HG03066 (cell line): ENCODE results near the gene C1QTNF6.
"Not testable (repeated sequence)": the region's sequence is repeated elsewhere in the genome, so short reads cannot be mapped to it uniquely, and the experiment has no call there.

Source experiments
- ATAC-seq: cut with Tn5 transposase; IDR thresholded peaks from one replicate; pipeline ENCODE4 v1.9.1; 2021; ENCODE audit warnings: low read depth; ENCODE audit not compliant: unreplicated experiment

Gene C1QTNF6

DNA sequence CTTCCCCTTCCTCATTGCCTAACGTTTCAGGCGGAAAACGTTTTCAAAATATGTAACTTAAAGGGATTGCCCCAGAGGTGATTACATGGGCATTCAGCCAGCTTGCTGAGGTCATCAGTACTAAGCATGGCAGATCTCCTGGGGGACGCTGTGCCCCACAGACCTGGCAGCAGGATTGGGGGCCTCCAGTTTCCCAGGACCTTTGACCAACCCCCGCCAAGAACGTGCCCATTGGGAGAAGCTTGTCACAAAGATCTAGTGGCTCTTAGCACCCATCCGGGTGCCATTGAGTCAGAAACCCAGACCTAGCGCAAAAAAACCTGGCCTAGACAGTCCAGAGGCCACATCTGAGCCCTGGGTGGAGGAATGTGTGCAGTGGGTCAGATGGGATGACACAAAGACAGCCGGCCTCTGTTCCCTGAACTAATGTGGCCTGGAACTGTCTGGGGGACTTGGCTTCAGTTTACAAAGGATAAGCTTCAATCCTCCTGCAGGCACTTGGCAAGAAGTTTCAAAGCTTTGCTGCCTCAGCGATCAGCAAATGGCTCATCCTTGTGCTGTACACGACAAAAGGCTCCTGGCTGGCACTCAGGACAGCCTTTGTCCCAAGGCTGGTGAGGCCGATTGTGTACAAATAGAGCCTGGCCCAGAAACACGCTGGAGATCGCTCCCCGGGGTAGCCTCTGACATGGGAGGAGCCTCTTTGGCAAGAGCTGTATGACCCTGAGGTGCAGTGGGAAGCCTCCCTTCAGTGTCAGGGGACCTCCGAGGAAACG is 9.5 kb downstream of the C1QTNF6 start:
- no peak for ATAC-seq

DNA sequence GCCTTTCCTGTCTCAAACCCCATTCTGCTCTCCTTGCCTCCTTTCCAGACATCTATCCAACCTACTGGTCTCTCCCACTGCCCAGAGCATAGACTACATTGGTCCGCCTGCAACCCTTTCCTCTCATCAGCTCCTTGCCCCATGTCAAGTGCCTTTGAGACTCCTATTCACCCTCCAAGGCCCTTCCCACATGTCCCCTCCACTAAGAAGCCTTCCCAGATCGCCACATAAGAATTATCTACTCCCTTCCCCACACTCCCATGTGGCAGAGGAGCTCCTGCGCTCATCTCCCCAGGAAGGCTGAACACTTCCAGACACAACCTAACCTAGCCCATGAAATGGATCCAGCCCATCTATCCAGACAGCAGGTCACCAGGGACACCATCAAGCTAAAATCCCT is 10.3 kb downstream of the C1QTNF6 start:
- ATAC-seq: no peak

DNA sequence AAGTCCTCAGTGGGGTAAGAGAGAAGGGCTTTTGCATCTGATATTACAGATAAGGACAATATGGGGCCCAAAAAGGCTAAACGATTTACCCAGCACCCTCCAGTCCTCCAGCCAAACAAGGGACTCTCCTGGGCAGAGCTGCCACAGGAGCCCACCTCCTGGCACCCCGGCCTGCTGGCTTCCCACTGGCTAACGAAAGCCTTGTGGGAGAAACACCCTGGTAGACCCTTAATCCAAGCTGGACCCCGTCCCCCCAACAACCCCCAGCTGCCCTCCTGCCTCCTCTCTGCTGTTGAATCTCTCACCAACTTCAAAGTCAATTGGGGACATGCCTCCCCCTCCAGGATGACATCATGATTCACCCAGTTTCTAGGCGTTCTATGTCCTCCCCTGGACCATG is 10.8 kb downstream of the C1QTNF6 start:
- ATAC-seq: no peak

DNA sequence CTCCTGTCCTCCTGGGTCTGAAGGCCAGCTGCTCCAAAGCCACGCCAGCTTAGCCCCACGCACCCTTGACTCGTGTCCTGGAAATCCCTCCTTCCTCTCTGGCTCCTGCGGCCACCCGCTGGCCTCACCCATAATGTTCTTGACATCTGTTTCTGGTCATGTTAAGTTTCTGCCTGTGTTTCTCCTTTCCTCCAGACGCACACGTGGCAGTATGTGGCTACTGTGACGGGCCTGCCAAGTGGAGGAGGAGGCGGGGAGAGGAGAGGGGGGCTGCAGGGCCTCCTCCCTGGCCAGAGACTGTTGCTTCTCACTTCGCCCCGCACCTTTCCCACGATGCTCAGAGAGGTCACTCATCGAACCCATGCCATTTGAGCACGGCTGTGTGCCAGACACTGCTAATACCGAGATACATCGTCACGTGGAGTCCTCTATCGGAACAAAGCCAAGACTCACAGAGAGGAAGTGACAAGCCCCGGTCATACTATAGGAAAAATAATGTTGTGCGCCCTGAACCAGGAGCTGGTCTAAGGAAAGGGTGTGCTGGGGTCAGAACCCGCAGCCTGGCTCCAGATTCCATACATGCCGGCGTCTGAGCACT is 11.5 kb downstream of the C1QTNF6 start:
- no peak for ATAC-seq

DNA sequence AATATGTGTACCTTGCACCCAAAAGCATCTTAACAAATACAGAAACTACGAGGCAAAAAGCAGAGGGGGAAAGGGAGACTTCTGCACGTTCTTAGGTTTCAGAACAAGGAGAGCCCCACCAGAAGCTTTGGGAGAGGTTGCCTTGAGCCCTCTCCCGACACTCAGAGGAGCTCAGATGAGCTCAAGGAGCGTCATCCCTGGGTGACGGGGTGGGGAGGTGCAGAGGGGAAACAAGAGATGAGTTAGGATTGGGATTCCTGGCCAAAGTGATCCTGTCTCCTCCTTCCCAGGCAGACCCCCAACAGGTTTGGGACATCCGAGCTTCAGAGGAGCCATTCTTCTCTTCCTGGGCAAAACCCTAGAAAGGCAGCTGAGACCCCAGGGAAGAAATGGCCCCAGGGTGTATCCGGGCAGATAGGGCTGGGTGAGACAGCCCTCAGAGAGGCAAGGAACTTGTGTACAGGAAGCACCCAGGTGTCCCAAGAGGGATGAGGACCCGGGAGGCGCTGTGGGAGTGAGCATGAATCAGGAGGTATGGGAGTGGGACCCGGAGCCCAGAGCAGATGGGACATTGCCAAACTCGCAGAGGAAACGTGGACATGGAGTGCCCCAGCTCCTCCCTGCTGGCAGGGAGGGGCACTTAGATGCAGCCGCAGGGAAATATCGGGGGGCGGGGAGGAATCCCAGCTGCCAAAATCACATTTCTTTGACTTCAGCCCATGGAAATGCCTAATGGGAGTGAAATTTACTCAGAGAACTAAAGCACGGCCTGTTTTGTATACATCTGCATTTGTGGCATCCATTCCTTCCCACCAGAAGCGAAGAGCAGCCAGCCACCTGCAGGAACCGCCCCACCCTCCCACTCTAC is 12.4 kb downstream of the C1QTNF6 start:
- ATAC-seq: no peak

- no peak for ATAC-seq
Measured at GRCh38 chr22:37174964-37175363, 13.1 kb downstream of the C1QTNF6 start.

- ATAC-seq: no peak
Measured at GRCh38 chr22:37173709-37174108, 14.3 kb downstream of the C1QTNF6 start.

DNA sequence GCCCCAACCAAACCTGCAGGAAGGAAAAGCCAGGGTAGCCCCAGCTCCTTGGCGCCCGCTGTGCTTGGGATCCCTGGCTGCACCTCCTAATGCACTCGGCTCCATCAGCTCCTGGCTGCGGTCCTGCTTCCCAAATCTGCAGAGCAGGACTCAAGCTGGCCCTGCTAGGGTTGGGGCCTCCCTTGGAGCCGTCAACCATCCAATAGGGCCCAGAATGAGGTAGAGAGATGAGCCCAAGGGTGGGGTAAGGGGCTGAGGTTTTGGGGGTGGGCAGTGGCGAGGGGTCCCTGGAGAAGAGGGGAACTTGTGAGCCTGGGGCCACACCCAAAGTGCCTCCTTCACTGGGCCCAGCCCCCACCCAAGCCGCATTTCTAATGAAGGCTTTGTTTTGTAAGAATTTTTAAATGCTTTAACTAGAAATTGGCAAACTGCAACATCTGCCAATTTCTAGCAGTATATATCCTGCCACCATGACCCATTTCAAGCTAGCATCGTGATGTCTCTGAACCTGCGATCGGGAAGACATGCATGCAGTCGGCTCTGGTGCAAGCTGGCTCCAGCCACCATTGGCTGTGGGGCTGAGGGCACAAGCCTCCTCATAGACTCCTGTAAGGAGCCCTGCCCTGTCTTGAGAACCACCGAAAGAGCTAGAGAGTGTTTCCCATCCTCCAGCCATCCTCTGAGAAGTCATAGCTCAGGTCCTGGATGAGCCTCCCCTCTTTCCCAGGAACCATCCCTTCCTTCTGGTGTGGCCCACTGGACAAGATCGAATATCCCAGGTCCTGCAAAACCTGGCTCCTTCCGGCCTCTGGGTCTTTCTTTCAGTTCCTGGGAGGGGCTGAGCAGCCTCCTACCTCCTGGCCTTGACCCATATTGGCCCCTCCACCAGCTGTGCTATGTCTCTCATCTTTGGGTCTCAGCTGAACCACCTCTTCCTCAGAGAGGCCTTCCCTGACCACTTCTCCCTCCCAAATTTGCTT is 15.5 kb downstream of the C1QTNF6 start:
- ATAC-seq: no peak

DNA sequence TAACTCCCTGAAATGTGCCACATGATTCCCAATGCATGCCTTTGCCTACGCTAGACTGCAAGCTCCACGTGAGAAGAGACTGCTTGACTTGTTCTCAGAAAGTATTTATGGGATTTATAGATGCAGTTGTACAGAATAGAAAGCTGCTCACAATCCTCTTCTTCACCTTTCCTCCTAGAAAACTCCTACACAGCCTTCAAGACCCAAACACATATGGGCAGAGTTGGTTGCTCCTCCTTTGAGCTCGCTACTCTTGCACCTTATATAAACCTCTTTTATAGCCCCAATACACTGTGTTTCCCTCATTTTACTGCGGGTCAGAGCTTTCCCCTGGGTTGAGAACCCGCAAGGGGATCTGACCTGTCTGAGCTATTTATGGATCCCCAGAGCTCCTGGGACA is 16.4 kb downstream of the C1QTNF6 start:
- ATAC-seq: no peak

- ATAC-seq: not testable (repeated sequence)
Measured at GRCh38 chr22:37170689-37171405, 17.2 kb downstream of the C1QTNF6 start.

DNA sequence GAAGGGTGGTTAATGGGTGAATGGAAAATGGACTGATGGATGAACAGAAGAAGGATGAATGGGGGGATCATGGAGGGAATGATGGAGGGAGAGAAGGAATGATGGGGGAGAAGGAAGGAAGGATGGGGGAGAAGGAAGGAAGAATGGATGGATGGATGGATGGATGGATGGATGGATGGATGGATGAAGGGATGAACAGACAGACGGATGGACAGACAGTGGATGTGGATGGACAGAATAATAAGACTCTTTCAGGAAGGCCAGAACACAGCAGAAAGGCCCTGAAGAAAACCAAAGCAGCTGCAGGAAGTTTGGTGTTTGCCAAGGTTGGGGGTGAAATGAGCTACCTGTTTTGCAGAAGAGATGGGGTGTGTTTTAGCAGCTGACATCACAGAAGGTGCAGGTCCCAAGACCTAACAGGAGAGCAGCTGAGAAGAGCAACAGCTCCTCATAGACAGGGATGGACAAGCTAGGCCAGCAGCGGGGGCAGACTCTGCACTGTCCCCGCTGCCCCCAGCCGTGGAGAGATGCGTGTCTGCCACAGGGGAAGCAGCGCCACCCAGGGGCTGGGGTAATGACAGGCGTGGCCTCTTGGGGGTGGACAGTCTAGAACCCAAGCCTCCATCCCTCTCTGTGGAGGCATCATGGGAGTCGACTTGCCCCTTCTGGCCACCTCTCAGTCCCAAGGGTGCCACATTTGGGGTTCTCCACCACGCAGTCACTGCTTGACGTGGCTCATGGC is 17.9 kb downstream of the C1QTNF6 start:
- no peak for ATAC-seq

DNA sequence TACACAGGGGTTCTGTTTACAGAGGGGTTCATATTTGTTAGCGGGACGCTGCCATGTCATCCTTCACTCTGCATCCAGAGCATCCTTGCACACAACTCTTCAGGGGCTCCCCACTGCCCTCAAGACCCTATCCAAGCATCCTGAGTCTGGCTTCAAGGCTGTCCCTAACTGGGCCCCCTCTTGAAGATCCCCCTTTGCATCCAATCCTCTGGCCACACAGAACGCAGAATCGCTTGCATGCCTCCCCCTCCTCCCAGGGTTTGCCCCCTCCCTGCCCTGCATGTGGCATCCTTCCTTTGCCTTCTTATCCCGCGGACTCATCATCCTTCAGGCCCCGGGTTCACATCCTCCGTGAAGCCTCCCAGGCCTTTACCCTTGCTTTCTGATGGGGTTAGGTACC is 18.6 kb downstream of the C1QTNF6 start:
- ATAC-seq: no peak

DNA sequence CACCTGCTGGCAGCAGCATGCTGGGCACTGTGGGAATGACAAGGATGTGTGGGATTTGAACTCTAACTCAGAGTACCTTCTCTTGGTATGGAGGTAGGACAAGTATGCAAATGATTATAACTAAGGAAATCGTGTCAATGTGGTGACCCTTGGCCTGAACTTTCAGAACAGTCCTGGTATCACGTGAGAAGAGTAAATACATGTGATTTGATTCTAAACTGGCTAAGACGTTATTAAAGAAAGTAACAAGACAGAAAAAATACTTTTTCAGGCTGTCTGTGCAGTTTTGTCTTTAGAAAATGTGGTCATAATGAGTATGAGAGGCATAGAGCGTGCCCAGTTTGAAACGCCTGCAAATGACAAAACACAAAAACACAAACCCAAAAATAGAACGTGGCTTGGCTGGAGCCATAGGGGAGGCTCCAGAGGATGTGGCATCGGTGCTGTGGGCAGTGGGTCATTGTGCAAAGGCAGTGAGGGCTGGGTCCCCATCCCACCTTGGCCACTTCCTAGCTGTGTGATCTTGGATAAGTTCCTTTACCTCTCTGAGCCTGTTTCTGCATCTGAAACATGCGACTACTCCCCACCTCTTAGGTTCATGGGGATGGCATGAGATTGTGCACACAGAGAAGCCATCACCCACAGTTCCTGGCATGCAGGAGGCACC is 19.9 kb downstream of the C1QTNF6 start:
- ATAC-seq: no peak

DNA sequence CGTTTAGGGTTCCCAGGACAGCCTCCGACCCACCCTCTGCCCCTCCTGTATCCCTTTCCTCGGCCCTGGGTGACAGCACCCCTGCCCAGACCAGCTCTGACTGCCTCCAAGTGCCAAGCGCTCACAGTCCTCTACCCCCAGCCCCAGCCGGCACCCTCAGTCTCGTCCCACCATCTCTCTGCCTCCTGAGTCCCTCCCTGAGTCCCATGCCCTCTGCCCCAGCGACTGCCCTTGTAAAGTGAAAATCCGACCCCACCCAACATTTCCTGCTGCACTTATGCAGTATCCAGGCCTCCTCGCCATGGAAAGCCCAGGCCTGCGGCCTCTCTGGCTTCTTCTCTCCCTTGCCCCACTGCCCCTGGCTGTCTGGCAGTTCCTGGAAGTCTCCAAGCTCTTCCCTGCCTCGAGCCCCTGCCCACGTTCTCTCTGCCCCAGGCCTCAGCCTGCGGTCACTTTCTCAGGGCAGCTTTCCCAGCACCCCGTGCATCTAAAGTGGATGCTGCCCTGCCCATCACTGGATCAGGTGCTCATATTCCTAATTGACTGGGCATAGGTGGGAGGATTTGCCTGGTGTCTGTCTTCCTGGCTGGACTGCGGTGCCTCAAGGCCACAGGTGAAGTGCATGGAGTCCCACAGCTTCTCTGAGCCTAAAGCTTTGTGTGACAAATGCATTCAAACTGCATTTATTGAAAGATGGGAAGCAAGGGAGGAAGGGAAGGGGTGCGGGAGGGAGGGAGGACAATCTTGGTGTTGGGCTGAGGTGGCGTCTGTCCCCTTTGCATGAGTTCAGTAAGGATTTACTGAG is 20.7 kb downstream of the C1QTNF6 start:
- ATAC-seq: no peak

GRCh38 chr22:37166675-37167066 is 21.4 kb downstream of the C1QTNF6 start:
- ATAC-seq: no peak

GRCh38 chr22:37165940-37166674 is 21.9 kb downstream of the C1QTNF6 start:
- no peak for ATAC-seq

DNA sequence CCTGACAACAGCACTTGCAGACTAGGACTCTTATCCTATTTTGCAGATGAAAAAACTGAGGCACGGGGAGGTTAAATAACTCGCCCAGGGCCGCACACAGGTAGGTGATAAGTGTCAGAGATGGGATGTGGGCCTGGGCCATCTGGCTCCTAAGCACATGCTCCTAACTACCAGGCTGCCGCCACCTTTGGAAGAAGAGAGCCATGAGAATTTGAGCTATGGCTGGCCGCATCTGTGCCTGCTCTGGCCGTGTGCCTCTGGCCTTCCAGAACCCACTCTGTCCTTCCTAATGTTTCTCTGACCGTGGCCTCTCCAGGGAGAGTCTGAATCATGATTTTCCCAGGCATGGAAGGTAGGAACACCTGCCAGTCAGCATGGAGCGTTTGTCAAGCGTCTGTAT is 23.0 kb downstream of the C1QTNF6 start:
- ATAC-seq: no peak
